ENCODE results near the gene OR7A17. TPM values are rescaled to one million over a fixed set of nuclear protein-coding genes. Genes with fewer than 3 reads are reported as not detected.

The OR7A17 gene
- not detected for total RNA-seq
- not detected for polyA plus RNA-seq

- no peak for ATAC-seq
- Histone ChIP-seq H3K9me3 (no peaks in the 10 kb centered on the region), H3K36me3 (no peaks in the 10 kb centered on the region), H3K27me3 (peaks cover 0 to 8% (median 0%) of the 10 kb centered on the region in 4 donors), H3K27ac (no peak within 1 kb of the TSS), H3K4me1 (peaks cover 0 to 5% (median 5%) of the 10 kb centered on the region in 3 donors), H3K4me3 (no peak within 1 kb of the TSS)
- TF ChIP-seq, protein P1, sequence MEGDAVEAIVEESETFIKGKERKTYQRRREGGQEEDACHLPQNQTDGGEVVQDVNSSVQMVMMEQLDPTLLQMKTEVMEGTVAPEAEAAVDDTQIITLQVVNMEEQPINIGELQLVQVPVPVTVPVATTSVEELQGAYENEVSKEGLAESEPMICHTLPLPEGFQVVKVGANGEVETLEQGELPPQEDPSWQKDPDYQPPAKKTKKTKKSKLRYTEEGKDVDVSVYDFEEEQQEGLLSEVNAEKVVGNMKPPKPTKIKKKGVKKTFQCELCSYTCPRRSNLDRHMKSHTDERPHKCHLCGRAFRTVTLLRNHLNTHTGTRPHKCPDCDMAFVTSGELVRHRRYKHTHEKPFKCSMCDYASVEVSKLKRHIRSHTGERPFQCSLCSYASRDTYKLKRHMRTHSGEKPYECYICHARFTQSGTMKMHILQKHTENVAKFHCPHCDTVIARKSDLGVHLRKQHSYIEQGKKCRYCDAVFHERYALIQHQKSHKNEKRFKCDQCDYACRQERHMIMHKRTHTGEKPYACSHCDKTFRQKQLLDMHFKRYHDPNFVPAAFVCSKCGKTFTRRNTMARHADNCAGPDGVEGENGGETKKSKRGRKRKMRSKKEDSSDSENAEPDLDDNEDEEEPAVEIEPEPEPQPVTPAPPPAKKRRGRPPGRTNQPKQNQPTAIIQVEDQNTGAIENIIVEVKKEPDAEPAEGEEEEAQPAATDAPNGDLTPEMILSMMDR (IDR thresholded peaks at IDR 0.05) = no peak
- WGBS, 2 donors = 28 to 42% methylated on average over 4 of the region's 4 CpGs
- DNase-seq = no peak
- no peak for FAIRE-seq
- intact Hi-C loops (cut with DNase I) = no loop called here
Observed at GRCh38 chr19:14886032-14886431, at the start of gene OR7A17. Gene OR7A17, minus strand, starts transcription at chr19:14886132. Its CDS starts 4,777 bp downstream, at chr19:14881355.

- Histone ChIP-seq H3K27me3 (peaks cover 0 to 3% (median 0%) of the 10 kb centered on the region in 4 donors), H3K27ac (no peak overlapping the region), H3K9me3 (no peaks in the 10 kb centered on the region), H3K4me1 (no peaks in the 10 kb centered on the region), H3K4me3 (no peak overlapping the region), H3K36me3 (no peaks in the 10 kb centered on the region)
- DNase-seq (no peak), FAIRE-seq (no peak), ATAC-seq (no peak)
- 43 to 55% methylated on average over 1 of the region's 1 CpG for WGBS, 2 donors
- TF ChIP-seq, protein P1 (IDR thresholded peaks at IDR 0.05) = no peak
- intact Hi-C loops (cut with DNase I) = no loop called here
Observed at GRCh38 chr19:14933506-14933905, 47.6 kb upstream of the OR7A17 start.

DNA sequence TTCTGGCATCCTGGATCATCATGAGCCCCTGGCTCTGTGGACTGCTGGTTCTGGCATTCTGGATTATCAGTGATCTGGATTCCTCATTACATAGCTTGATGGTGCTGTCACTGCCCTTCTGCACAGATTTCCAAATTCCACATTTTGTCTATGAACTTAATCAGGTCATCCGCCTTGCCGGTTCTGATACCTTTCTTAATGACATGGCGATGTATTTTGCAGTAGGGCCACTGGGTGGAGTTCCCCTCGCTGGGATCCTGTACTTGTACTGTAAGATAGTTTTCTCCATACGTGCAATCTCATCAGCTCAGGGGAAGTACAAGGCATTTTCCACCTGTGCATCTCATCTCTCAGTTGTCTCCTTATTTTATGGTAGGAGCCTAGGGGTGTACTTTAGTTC lies 30.9 kb upstream of the OR7A17 start:
- TF ChIP-seq, protein P1 (IDR thresholded peaks at IDR 0.05) = no peak
- H3K36me3 ChIP-seq = no peaks in the 10 kb centered on the region
- WGBS, 2 donors = 48 to 53% methylated on average over 5 of the region's 5 CpGs
- no peaks in the 10 kb centered on the region for H3K9me3 ChIP-seq
- H3K27me3 ChIP-seq = peaks cover 0 to 8% (median 0%) of the 10 kb centered on the region in 4 donors
- no peaks in the 10 kb centered on the region for H3K4me1 ChIP-seq
- DNase-seq = no peak
- intact Hi-C loops (cut with DNase I) = no loop called here
- no peak for FAIRE-seq
- no peak overlapping the region for H3K4me3 ChIP-seq
- H3K27ac ChIP-seq = no peak overlapping the region
- ATAC-seq = no peak

DNA sequence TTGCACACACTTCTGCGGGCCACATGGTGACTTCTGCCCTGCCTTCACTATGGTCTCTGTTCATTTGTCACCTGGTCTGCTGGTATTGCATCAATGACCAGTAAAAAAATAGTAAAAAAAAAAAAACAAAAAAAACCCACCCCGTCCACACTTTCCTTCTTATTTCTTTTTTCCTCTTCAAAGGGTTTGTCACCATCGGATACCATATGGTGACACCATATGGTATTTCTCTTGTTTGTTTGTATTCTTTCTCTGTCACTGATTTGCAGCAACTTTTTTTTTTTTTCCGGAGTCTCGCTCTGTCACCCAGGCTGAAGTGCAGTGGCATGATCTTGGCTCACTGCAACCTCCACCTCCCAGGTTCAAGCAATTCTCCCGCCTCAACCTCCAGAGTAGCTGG lies 29.2 kb upstream of the OR7A17 start:
- Histone ChIP-seq H3K9me3 (no peaks in the 10 kb centered on the region), H3K27ac (no peak overlapping the region), H3K4me1 (no peaks in the 10 kb centered on the region), H3K36me3 (no peaks in the 10 kb centered on the region), H3K27me3 (peaks cover 0 to 8% (median 0%) of the 10 kb centered on the region in 4 donors), H3K4me3 (no peak overlapping the region)
- 49 to 62% methylated on average over 6 of the region's 6 CpGs for WGBS, 2 donors
- intact Hi-C loops (cut with DNase I) = no loop called here
- ATAC-seq = no peak
- TF ChIP-seq, protein P1 (IDR thresholded peaks at IDR 0.05) = no peak
- DNase-seq = no peak
- no peak for FAIRE-seq

DNA sequence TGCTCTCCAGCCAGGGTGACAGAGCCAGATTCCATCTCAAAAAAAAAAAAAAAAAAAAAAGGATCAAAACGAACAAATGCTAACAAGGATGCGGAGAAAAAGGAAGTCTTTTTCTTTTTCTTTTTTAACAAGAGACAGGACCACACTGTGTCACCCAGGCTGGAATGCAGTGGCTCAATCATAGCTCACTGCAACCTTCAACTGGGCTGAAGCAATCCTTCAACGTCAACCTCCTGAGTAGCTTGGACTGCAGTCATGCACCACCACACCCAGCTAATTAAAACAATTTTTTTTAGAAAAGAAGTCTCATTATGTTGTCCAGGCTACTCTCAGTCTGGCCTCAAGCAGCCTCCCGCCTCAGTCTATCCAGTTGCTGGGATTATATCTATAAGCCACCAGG lies 20.8 kb upstream of the OR7A17 start:
- no peak overlapping the region for H3K27ac ChIP-seq
- intact Hi-C loops (cut with DNase I) = no loop called here
- 63 to 64% methylated on average over 4 of the region's 4 CpGs for WGBS, 2 donors
- H3K4me1 ChIP-seq = no peaks in the 10 kb centered on the region
- H3K4me3 ChIP-seq = no peak overlapping the region
- H3K9me3 ChIP-seq = no peaks in the 10 kb centered on the region
- FAIRE-seq = no peak
- peaks cover 0 to 3% (median 0%) of the 10 kb centered on the region in 4 donors for H3K27me3 ChIP-seq
- DNase-seq = no peak
- no peaks in the 10 kb centered on the region for H3K36me3 ChIP-seq
- TF ChIP-seq, protein P1 (IDR thresholded peaks at IDR 0.05) = no peak
- no peak for ATAC-seq

Measured in pancreas (tissue), 10 donors.